Peyer's patch (tissue), 4 donors: Measurements from ENCODE around the gene FIGLA. TPM values are rescaled to one million over a fixed set of nuclear protein-coding genes. Genes with fewer than 3 reads are reported as not detected.

Experiments
- DNase-seq, 3 donors: peaks; one replicate each; pipeline ENCODE4 v3.0.0-alpha.2; 2017 to 2019
- H3K27ac ChIP-seq, 4 donors: fragments of 200-600 bp; sonication (generic); one replicate each; pipeline ENCODE4 v1.5.1; 2016 to 2019
- H3K27me3 ChIP-seq, 2 donors: fragments of 200-600 bp; sonication (generic); one replicate each; pipeline ENCODE4 v1.5.1; 2019
- H3K36me3 ChIP-seq, 3 donors: fragments of 200-600 bp; sonication (generic); one replicate each; pipeline ENCODE4 v1.5.1; 2016 to 2019
- H3K4me1 ChIP-seq, 4 donors: fragments of 200-600 bp; sonication (generic); one replicate each; pipeline ENCODE4 v1.5.1; 2016 to 2019
- H3K4me3 ChIP-seq, 4 donors: fragments of 200-600 bp; sonication (generic); 1 replicate in 3 of 4; 2 replicates in 1 of 4; pipeline ENCODE4 v1.5.1; 2016 to 2019; ENCODE audit warnings: mild to moderate bottlenecking in 1 of 4
- H3K9me3 ChIP-seq, 4 donors: fragments of 200-600 bp; sonication (generic); one replicate each; pipeline ENCODE4 v1.5.1; 2016 to 2019; ENCODE audit warnings: mild to moderate bottlenecking in 1 of 4
- CTCF ChIP-seq, 6 experiments: fragments of 450-650 bp in 4 of 6; fragments of 200-600 bp in 2 of 6; sonication (generic) in 1 of 6; IDR thresholded peaks; one replicate each; pipeline ENCODE4 v1.5.1; 2017 to 2019; ENCODE audit warnings: antibody characterized with exemption in 6 of 6, mild to moderate bottlenecking in 3 of 6, moderate library complexity in 1 of 6
- POLR2A ChIP-seq, 2 donors: fragments of 450-650 bp; IDR thresholded peaks; one replicate each; pipeline ENCODE4 v1.5.1; 2017; ENCODE audit warnings: antibody characterized with exemption in 2 of 2, mild to moderate bottlenecking in 2 of 2, moderate library complexity in 2 of 2
- total RNA-seq, 4 donors: library from RNA; depleted of rRNA; stranded (reverse); fragments of >200 nt; gene quantifications; one replicate each; pipeline ENCODE4 v1.1.0, GENCODE V29; 2016

FIGLA gene
- total RNA-seq, 4 donors from 2014 or later, result not detected

GRCh38 chr2:70807828-70808118, 17.3 kb upstream of the FIGLA start:
- no peak for DNase-seq
- TF ChIP-seq POLR2A (IDR thresholded peaks at IDR 0.05) (no peak), CTCF (IDR thresholded peaks at IDR 0.05) (no peak)
- no peak overlapping the region for H3K4me3 ChIP-seq
- H3K4me1 ChIP-seq, result no peaks in the 10 kb centered on the region
- H3K9me3 ChIP-seq, result no peaks in the 10 kb centered on the region
- no peak overlapping the region for H3K27ac ChIP-seq
- H3K36me3 ChIP-seq, result no peaks in the 10 kb centered on the region
- no peaks in the 10 kb centered on the region for H3K27me3 ChIP-seq

GRCh38 chr2:70807102-70807827, 16.8 kb upstream of the FIGLA start:
- Histone ChIP-seq H3K27me3 (no peaks in the 10 kb centered on the region), H3K4me1 (no peaks in the 10 kb centered on the region), H3K9me3 (no peaks in the 10 kb centered on the region), H3K27ac (no peak overlapping the region), H3K4me3 (no peak overlapping the region), H3K36me3 (no peaks in the 10 kb centered on the region)
- DNase-seq, result no peak
- no peak for TF ChIP-seq CTCF (IDR thresholded peaks at IDR 0.05)
- no peak for TF ChIP-seq POLR2A (IDR thresholded peaks at IDR 0.05)

GRCh38 chr2:70806620-70807019, 16.2 kb upstream of the FIGLA start:
- Histone ChIP-seq H3K27ac (no peak overlapping the region), H3K36me3 (no peaks in the 10 kb centered on the region), H3K4me1 (no peaks in the 10 kb centered on the region), H3K27me3 (no peaks in the 10 kb centered on the region), H3K9me3 (no peaks in the 10 kb centered on the region), H3K4me3 (no peak overlapping the region)
- no peak for DNase-seq
- TF ChIP-seq CTCF (IDR thresholded peaks at IDR 0.05), result no peak
- TF ChIP-seq POLR2A (IDR thresholded peaks at IDR 0.05), result no peak

- Histone ChIP-seq H3K4me1 (no peaks in the 10 kb centered on the region), H3K9me3 (no peaks in the 10 kb centered on the region), H3K27me3 (no peaks in the 10 kb centered on the region), H3K27ac (no peak overlapping the region), H3K4me3 (no peak overlapping the region), H3K36me3 (no peaks in the 10 kb centered on the region)
- no peak for DNase-seq
- no peak for TF ChIP-seq CTCF (IDR thresholded peaks at IDR 0.05)
- no peak for TF ChIP-seq POLR2A (IDR thresholded peaks at IDR 0.05)
Measured at GRCh38 chr2:70806013-70806412, 15.6 kb upstream of the FIGLA start.

- H3K27me3 ChIP-seq, result no peaks in the 10 kb centered on the region
- TF ChIP-seq POLR2A (IDR thresholded peaks at IDR 0.05) (no peak), CTCF (IDR thresholded peaks at IDR 0.05) (no peak)
- no peak overlapping the region for H3K27ac ChIP-seq
Measured at GRCh38 chr2:70801607-70802263, 11.3 kb upstream of the FIGLA start.

More at GRCh38 chr2:70801607-70802263, 11.3 kb upstream of the FIGLA start:
- no peaks in the 10 kb centered on the region for H3K4me1 ChIP-seq
- no peaks in the 10 kb centered on the region for H3K36me3 ChIP-seq
- no peak for DNase-seq
- no peak overlapping the region for H3K4me3 ChIP-seq
- H3K9me3 ChIP-seq, result peaks cover 0 to 6% (median 0%) of the 10 kb centered on the region in 4 donors
